HG02763 (cell line): ENCODE data around the gene EP400.

Source experiments
- ATAC-seq: cut with Tn5 transposase; IDR thresholded peaks from one replicate; pipeline ENCODE4 v1.9.1; 2021; ENCODE audit warnings: mild to moderate bottlenecking, moderate library complexity; ENCODE audit not compliant: unreplicated experiment

The EP400 gene

DNA sequence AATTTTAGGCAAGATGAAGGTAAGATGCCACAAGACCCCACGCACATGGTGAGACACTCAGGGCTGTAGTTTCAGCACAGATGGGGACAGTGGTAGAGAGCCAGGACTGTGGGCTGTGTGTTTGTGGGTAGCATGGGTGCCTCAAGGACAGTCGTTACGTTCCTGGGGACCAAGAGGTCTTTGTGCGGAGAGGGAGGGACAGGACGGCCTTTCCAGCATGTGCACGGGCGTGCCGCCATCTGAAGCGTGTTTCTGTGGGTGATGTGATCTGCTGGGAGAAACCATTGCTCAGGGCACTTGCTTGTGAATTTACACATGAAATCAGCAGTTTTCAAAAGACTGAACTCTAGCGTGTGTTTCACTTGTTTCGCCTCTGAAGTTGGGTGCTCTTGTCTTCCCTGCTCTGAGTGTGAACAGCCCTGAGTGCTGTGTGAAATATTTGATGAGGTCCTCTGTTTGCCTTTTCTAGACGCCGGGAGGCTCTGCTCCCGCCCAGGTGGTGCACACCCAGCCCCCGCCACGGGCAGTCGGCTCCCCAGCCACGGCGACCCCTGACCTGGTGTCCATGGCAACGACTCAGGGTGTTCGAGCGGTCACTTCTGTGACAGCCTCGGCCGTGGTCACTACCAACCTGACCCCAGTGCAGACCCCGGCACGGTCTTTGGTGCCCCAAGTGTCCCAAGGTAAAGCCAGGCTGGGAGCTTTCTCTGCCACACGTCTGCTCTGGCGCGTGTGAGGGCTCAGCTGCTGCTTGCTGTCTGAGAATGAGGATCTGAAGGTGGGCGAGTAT, 112.1 kb downstream of the EP400 start:
- no peak for ATAC-seq

DNA sequence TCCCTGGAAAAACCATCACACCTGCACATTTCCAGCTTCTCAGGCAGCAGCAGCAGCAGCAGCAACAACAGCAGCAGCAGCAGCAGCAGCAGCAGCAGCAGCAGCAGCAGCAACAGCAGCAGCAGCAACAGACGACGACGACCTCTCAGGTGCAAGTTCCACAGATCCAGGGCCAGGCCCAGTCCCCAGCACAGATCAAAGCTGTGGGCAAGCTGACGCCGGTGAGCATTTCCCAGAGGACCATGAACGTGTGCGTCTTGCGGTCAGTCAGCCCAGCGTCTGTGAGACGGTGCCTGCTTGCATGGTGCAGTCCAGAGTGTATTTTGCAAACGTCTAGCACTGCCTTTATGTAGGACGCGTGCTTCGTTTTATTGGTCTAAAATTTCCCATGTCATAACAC, 112.7 kb downstream of the EP400 start:
- no peak for ATAC-seq

DNA sequence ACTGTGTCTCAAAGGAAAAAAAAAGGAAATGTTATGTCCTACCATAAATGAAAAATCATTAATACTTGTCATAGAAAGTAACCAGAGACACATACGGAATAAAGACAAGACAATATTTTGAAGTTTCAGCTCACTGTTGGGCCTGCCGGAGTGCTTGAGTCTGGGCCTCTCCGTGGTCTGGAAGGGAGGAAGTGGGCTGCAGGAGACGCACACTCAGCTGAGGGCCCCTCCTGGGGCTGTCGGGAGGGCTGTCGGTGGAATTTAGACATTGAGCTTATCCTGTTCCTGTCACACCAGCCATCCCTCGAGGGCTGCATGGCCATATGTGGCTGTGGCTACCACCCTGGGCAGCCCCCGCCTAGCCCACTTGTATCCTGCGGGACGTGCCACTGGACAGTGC, 113.7 kb downstream of the EP400 start:
- no peak for ATAC-seq

DNA sequence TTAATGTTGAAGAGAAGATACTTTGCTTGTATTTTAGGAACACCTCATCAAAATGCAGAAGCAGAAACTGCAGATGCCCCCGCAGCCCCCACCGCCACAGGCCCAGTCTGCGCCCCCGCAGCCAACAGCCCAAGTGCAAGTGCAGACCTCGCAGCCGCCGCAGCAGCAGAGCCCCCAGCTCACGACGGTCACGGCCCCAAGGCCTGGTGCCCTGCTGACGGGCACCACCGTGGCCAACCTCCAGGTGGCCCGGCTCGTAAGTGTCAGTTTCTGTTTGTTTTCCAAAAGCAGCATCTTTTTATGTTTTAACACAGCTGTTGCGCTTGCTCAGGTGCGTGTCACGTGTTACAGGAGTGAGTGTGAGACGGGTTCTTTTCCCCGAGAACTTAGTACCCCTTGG, 114.9 kb downstream of the EP400 start:
- ATAC-seq: no peak

DNA sequence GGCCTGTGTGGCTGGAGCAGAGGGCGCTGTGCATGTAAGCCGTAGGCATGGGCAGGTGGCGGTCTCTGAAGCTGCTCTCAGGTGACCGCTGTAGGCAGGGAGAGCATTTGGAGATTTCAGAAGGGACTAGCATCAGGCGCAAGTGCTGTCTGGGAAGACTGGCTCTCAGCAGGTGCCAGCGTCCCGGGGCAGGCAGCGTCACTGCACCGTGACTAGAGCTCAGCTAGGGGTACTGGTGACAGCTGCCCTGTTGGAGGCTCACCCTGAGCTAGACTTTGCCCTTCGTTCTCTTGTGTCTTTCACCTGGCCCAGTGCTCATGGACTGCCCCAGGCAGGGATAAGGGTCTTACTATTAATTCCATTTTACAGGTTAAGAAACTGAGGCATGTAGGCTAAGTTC, 115.5 kb downstream of the EP400 start:
- ATAC-seq: no peak

DNA sequence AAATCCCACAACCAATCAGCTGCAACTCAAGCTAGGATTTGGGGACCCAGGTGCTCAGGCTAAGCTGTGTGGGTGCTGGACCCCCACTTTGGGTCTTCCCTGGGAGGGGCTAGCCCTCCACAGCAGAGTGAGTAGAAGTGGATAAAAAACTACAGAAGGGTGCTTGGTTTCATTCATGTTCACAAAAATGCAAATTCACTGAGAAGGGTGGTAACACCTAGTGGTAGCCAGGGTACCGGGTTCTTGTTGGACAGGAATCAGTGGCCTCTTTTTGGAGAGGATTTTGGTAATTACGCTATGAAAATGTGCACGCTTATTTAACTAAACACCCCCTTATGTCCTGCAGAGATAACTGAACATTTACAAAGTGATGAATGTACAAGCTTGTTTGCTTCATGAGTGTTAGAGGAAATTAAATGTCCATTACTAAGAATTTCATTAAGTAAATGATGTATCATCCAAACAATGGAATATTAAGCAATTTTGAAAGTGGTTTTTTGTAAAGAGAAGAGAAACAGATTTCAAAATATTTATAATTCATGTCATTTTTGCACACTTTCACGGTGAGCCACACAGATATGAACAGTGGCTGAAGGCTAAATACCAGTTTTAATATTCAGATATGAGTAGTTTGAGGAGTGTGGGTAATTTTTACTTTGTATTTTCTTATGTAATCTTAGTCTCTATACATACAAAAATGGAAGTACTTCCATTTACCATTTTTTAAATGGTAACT, 116.0 kb downstream of the EP400 start:
- ATAC-seq: no peak

DNA sequence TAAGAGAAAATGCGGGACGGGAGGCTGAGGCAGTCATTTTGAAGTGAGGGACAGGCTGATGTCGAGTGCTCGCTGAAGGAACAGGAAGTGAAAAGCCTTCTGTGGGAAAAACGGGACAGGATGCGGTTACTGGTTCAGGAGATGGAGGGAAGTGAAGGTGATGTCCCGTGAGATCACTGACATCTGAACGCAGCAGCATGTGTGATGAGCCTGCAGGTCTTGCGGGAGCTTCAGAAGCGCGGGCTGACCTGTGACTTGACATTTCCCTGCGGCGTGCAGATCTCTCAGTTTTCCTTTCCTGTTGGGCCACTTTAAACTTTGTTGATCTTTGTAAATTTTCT, 116.6 kb downstream of the EP400 start:
- ATAC-seq: no peak

DNA sequence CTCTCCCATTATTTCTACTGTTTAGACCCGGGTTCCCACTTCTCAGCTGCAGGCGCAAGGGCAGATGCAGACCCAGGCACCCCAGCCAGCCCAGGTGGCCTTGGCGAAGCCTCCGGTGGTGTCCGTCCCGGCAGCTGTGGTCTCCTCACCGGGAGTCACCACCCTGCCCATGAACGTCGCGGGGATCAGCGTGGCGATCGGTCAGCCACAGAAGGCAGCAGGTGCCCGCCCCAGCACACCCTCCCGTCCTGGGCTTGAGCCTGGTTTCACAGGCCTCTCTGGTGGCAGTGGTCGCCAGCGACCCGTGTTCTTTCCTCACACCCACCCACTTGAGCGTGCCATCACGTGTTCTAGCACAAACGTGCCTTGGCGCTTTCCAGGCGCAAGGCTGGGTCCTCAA, 117.0 kb downstream of the EP400 start:
- no peak for ATAC-seq

DNA sequence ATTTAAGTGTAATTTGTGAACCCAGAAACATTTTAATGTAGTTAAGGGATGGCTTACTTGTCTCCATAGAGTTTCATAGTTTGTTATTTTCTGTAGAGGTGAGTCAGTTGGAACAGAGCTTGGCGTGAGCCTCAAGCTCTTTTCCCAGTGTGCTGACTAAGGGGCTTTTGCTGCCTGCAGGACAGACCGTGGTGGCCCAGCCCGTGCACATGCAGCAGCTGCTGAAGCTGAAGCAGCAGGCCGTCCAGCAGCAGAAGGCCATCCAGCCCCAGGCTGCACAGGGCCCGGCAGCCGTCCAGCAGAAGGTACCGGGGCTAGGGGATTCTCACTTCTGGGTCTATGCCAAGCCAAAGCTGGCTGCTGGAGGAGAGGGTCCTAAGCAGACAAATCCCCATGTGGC, 117.4 kb downstream of the EP400 start:
- ATAC-seq: no peak

DNA sequence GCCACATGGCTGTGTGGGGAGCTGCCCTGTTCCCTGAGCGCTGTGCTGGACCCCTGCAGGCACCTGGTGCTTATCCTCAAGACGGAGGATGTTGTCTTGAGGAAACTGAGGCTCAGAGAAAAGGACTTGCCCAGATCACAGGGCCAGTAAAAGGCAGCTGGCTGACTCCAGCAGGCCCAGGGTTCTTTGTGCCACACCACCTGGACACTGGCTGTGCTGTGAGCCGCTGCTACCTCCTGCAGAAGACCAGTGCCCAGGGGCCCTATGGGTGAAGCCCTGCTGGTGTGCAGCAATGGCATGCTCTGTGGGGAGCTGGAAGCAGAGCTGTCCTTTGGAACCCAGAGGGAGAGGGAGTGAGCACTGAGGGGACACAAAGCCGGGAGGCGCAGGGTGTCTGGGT, 118.5 kb downstream of the EP400 start:
- no peak for ATAC-seq

DNA sequence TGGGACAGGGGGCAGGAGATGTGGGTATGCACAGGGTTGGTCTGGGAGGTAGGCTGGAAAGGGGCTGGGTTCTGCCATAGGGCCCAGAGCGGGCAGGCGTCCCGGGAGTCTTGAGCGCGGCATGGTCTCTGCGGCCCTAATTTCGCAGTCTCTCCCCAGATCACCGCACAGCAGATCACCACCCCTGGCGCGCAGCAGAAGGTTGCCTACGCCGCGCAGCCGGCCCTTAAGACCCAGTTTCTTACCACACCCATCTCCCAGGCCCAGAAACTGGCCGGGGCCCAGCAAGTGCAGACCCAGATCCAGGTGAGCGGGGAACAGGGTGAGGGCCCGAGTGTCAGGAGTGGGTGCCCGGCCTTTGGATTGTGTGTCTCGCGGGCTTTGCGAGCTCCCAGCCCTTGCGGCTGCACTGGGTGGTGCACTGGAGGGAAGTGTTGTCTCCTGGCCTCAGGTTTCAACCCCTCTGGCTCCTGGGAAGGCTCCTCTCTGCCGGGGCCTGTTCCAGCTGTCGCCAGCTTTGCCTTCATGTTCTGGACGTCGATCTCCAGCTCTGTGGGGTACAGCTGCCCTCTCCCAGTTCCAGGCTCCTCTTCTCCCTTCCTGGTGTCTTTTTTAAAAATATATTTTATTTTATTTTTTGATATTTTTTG, 119.7 kb downstream of the EP400 start:
- no peak for ATAC-seq

DNA sequence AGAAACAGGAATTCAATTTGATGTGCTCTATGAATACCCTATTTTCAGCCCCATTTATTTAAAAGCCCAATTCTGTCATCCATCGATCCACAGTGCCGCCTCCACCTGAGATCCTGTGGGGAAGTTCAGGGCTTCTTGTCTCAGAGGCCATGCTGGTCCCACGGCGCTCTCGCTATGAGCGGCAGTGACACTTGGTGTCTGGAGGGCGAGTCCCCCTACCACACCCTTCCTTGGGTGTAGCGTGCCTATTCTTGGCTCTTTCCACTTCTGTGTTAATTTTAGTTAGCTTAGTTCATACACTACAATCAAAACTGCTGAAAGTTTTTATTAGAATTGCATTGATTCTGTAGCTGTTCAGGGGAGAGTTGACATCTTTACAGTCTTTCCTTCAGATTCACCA, 120.6 kb downstream of the EP400 start:
- no peak for ATAC-seq

DNA sequence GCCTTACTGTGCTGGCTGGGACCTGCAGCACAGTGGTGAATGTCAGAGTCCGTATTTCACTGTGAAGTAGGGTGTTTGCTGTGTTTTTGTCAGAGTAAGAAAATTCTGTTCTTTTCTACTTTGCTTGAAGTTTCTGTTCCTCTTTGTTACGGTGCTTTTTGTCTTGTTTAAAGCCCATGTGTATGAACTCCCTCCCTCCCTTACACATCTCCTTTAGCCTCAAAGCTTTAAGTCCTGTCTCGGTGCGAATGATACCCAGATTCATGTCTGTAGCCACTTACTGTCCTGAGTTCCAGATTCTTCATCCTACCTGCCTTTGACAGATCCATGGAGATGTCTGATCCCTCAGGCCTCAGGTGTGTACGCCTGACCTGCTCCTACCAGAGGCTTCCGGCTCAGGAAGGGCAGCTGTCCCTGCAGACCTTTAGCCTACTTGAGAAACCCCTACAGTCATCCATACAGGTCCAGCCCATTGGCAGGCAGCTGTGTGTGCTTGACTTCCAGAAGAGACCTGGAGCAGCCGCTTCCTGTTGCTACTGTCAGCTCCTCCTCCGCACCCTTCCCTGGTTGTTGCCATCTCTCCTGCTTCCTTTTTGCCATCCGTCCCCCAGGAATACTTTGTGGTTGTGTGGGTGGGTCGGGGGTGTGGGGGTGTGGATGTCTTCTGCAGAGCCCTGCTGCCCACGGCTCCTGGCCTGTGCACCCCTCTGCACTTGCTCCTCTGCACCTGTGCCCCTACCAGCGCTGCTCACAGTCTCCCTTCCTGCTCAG, 121.5 kb downstream of the EP400 start:
- ATAC-seq: peak; percentile 77

DNA sequence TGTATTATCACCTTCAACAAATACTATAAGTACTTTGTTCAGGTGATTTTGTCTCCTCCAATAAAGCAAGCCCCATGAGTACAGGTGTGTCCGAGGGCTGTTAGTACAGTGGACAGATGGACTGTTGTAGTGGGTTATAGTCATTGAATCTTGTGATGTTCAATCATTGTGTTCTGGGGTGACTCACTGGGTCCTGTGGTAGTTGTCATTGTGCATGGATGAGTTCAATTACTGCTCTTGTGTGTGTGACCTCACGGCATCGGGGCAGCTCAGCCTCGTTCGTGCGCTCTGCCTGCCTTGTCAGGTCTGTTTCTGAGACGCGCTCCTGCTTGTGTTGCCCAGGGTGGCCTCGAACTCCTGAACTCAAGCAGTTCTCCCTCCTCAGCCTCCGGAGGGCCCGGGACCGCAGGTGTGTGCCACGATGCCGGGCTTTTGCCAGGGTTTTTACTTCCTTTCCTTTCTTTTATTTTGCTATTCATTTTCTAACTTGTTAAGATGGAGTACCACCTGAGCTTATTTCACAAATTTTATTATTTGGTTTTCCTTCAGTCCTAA, 122.2 kb downstream of the EP400 start:
- ATAC-seq: no peak

DNA sequence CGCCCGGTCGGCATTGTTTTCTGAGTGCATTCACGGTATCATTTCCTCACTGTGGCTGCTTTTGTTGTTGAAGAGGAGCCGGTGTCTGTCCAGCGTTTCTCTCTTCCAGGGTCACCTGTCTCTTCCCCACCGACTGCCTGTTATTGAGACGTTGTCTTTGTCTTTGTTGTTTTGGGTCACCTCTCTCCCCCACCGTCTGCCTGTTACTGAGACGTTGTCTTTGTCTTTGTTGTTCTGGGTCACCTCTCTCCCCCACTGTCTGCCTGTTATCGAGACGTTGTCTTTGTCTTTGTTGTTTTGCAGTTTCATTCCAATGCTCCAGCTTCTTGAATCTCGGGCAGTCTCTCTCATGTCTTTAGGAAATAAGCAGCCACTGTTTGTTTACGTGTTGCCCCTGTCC, 124.5 kb downstream of the EP400 start:
- no peak for ATAC-seq

DNA sequence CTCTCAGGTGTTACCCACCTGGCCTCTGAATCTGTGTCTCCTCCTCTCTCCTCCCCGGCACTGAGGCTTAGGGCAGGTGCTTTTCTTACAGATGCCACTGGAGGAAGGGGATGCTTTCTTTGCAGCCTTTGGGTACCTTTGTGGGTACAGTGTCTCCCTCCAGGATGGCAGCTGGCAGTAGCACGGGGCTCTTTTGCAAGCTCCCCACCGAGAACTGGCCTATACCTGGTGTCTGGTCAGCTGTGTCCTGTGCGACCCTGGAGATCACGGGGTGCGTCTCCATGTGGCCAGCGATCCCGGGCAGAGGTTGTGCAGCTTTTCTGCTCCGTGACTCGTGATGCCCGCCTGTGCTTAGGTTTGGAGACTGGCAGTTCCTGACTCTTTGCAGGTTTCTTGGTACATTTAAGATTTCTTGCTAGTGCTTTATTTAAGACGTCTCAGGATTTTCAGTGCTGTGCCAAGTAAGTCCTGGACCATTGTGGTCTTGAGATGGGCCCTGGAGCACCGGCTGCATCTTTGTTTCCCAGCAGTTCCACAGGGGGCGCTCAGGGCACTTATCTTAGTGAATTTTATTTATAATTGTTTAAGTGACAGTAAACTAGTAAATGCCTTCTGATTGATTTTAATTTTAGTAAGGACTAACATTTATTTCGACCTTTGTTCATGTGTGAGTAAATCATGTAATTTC, 125.4 kb downstream of the EP400 start:
- no peak for ATAC-seq

DNA sequence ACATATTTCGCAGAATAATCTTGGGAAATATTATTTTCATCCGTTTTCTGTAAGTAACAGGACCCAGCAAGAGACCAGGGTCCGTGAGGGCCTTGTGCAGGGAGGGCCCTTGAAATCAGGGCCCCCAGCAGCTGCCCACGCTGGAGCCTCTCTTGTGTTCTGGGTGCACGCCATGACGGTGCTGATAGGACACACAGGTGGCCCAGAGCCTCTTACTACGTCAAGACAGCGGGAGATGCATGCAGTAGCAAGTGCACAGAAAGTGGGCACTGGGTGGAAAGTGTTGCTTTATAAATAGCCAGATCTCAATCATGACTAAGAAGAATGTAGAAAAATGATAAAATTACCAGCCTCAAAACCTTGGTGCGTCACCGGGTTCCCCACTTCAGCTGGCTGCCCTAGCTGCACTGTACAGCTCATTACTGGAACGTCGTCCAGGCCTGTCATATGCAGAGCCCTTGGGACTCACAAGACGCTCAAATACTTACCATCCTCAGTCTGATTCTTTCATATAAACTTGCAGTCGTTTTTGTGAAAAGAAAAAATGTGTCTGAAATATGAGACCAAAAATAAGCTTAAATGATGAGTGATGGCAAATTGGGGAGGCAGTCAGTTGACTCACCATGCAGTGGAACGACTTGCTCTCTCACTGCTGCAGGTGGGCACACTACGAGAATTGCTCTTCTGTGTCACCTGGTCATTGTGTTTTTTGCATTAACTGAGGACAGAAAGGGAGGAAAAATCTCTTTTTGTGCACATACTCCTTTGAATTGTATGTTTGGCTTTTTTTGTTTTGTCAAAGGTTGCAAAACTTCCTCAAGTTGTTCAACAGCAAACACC, 126.2 kb downstream of the EP400 start:
- no peak for ATAC-seq

DNA sequence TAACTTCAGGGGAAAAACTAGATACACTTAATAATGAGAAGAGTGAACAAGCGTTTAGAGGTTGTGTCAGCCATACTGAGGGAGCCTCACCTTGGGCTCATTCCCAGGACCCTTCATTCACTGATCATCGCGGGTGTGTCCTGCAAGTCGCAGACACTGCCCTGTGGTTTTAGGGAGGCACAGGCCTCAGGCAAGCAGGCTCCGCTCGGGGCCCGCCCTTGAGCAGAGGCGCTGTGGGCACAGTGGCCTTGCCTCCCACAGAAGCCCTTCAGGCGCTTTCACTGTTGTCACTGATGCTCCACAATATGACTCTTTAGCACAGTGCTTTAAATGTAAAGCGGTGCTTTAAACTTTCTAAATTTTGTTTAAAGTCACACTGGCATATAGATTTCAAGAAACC, 127.0 kb downstream of the EP400 start:
- ATAC-seq: no peak

DNA sequence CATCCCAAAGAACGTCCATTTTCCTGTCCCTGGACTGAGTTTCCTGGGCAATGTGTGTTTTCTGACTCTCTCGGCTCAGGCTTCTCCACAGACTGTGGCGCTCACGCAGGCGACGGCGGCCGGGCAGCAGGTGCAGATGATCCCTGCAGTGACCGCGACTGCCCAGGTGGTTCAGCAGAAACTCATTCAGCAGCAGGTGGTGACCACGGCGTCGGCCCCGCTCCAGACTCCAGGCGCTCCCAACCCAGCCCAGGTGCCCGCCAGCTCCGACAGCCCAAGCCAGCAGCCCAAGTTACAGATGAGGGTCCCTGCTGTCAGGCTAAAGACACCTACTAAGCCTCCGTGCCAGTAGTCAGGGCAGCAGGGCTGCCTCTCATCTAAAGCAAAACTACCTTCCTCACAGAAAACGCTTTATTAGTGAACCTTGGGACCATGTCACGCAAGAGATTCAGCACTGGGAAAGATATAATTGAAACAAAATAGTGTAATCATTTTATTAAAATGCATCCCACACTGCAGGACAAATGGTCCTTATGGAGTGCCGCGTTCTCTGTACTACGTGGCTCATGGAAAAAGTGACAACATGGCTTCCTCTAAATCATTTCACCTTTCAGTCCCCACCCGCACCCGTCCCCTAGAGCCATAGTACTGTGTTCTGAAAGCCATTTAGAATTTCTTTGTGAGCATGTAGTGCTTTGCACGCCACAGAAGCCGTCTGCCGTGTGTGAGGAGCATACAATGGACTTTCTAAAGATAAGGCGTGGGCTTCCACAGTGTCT, 127.8 kb downstream of the EP400 start:
- no peak for ATAC-seq
